AG04450 (cell line): ENCODE measurements around the gene OR5M10. TPM values are rescaled to one million over a fixed set of nuclear protein-coding genes. Genes with fewer than 3 reads are reported as not detected.

Experiments
- CTCF ChIA-PET: fragments of 300-600, 350-600 bp; formaldehyde crosslinking; extraction: SDS; loops from one replicate; lab custom pipeline; 2022; ENCODE audit warnings: antibody characterized with exemption, inconsistent platforms; lab: Charles Lee
- POLR2A ChIA-PET: fragments of 350-600 bp; formaldehyde crosslinking; extraction: SDS; loops from one replicate; lab custom pipeline; 2021; ENCODE audit warnings: antibody characterized with exemption, inconsistent platforms; lab: Yijun Ruan, JAX
- DNase-seq: peaks from one replicate; pipeline ENCODE4 v3.0.0-alpha.2; 2011; ENCODE audit warnings: low read depth, low spot score
- H3K27ac ChIP-seq: one replicate; pipeline ENCODE4 v1.5.1; 2012; ENCODE audit warnings: low read depth, low read length, control low read depth
- H3K27me3 ChIP-seq: one replicate; pipeline ENCODE4 v1.6.0; 2012; ENCODE audit warnings: low read length; ENCODE audit not compliant: control insufficient read depth, insufficient read depth
- H3K4me3 ChIP-seq: 2 replicates; pipeline ENCODE4 v1.5.1; 2011; ENCODE audit warnings: mild to moderate bottlenecking, low read depth, low read length, control low read depth
- H3K9me3 ChIP-seq: 2 replicates; pipeline ENCODE4 v1.5.1; 2012; ENCODE audit warnings: low read length; ENCODE audit not compliant: control insufficient read depth, insufficient read depth
- polyA plus RNA-seq: library from polyadenylated mRNA; depleted of rRNA; stranded (reverse); fragments of >200 nt; gene quantifications from 2 replicates; pipeline ENCODE4 v1.2.3, GENCODE V29; 2011; rRNA removed
- TF ChIP-seq, protein P1 (sequence below): IDR thresholded peaks from 2 replicates; pipeline ENCODE4 v1.5.1; 2011; ENCODE audit warnings: low read depth, low read length, control low read depth, inconsistent platforms

Gene OR5M10
- polyA plus RNA-seq, 1 experiment, result not detected

DNA sequence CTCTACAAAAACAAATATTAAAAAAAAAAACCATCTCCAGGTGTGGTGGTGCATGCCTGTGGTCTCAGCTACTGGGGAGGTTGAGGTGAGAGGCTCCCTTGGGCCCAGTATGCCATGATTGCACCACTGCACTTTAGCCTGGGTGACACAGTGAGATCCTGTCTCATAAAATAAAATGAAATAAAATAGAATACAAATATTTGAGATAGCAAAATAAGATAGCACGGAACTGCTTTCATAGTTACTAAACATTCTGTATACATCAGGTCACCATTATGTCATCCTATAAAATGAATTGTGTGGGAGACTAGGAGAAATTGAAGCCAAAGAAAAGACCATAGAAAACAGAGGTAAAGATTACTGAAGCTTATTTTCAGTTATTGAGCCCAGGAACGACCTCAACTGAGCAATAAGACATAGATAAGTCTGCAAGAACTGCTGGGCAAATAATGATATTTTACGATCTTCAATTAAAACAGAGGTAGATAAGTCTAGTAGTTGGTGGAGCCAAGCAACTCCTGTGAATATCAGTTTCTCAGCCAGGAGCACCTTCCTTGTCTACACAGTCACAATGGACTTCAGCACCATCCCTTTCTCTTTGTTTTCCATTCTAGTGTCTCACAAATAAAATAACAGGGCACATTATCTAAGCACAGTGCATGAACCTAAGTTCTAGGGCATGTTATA is 44.3 kb downstream of the OR5M10 start:
- H3K27ac ChIP-seq, result no peak overlapping the region
- CTCF ChIA-PET, result no interaction called here
- H3K27me3 ChIP-seq, result no peaks in the 10 kb centered on the region
- POLR2A ChIA-PET, result no interaction called here
- TF ChIP-seq, protein P1, sequence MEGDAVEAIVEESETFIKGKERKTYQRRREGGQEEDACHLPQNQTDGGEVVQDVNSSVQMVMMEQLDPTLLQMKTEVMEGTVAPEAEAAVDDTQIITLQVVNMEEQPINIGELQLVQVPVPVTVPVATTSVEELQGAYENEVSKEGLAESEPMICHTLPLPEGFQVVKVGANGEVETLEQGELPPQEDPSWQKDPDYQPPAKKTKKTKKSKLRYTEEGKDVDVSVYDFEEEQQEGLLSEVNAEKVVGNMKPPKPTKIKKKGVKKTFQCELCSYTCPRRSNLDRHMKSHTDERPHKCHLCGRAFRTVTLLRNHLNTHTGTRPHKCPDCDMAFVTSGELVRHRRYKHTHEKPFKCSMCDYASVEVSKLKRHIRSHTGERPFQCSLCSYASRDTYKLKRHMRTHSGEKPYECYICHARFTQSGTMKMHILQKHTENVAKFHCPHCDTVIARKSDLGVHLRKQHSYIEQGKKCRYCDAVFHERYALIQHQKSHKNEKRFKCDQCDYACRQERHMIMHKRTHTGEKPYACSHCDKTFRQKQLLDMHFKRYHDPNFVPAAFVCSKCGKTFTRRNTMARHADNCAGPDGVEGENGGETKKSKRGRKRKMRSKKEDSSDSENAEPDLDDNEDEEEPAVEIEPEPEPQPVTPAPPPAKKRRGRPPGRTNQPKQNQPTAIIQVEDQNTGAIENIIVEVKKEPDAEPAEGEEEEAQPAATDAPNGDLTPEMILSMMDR, result no peak
- H3K9me3 ChIP-seq, result peaks cover 3% of the 10 kb centered on the region
- no peak for DNase-seq
- H3K4me3 ChIP-seq, result no peak overlapping the region

DNA sequence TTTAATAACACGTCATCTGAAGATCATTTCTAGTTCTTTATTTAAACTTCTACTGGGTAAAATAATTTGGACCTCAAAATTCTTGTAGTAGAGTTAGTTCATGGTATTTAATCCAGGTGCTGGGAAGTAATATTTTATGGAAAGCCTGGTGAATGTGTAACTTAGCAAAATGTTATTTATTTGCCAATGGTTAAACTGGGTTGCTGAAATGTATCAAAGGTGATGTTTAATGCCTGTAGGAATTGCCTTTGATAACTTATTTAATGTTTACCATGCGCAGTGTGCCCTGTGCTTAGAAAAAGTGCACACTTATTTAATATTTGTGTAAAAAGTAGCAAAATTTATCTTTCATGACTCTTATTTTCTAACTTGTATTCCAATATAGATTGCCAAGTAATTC is 45.7 kb downstream of the OR5M10 start:
- ChIA-PET POLR2A (no interaction called here), CTCF (no interaction called here)
- no peak overlapping the region for H3K4me3 ChIP-seq
- H3K27ac ChIP-seq, result no peak overlapping the region
- no peak for DNase-seq
- H3K27me3 ChIP-seq, result no peaks in the 10 kb centered on the region
- peaks cover 6% of the 10 kb centered on the region for H3K9me3 ChIP-seq
- TF ChIP-seq, protein P1, result no peak

Other genes with a start within 250 kb of the OR5M10 start
- gene OR8K1, start 231.7 kb downstream of the OR5M10 start, polyA plus RNA-seq, result not detected in 2 replicates
- gene OR8J1, start 223.4 kb downstream of the OR5M10 start, polyA plus RNA-seq, result not detected in 2 replicates
- not detected in 2 replicates for gene OR8U1, start 202.1 kb downstream of the OR5M10 start, polyA plus RNA-seq
- gene OR5AL1, start 165.0 kb downstream of the OR5M10 start, polyA plus RNA-seq, result not detected in 2 replicates
- gene OR5M3, start 104.4 kb downstream of the OR5M10 start, polyA plus RNA-seq, result not detected in 2 replicates
- gene OR5M8, start 86.4 kb downstream of the OR5M10 start, polyA plus RNA-seq, result not detected in 2 replicates
- not detected in 2 replicates for gene OR5M11, start 34.5 kb downstream of the OR5M10 start, polyA plus RNA-seq
- not detected in 2 replicates for gene OR5M1, start 37.2 kb upstream of the OR5M10 start, polyA plus RNA-seq
- gene OR5AP2, start 64.7 kb upstream of the OR5M10 start, polyA plus RNA-seq, result not detected in 2 replicates
- gene OR5AR1, start 86.0 kb upstream of the OR5M10 start, polyA plus RNA-seq, result not detected in 2 replicates
- gene OR9G1, start 121.4 kb upstream of the OR5M10 start, polyA plus RNA-seq, result not detected in 2 replicates
- gene OR9G4, start 171.0 kb upstream of the OR5M10 start, polyA plus RNA-seq, result not detected in 2 replicates